HG02623 (cell line): Measurements from ENCODE around the gene AK4.

ENCODE experiments used
- ATAC-seq: cut with Tn5 transposase; IDR thresholded peaks from one replicate; pipeline ENCODE4 v1.9.1; 2021; ENCODE audit warnings: moderate library complexity; ENCODE audit not compliant: unreplicated experiment

Gene AK4

GRCh38 chr1:65175171-65176055, 27.4 kb downstream of the AK4 start:
- ATAC-seq, result no peak

- no peak for ATAC-seq
These were observed 28.1 kb downstream of the AK4 start for GRCh38 chr1:65176056-65176450.

- ATAC-seq, result no peak
These were observed 28.6 kb downstream of the AK4 start for GRCh38 chr1:65176591-65176990.

- ATAC-seq, result no peak
These were observed 29.5 kb downstream of the AK4 start for GRCh38 chr1:65177457-65177856.

GRCh38 chr1:65178235-65178634, 30.2 kb downstream of the AK4 start:
- ATAC-seq, result no peak

- ATAC-seq, result no peak
These were observed 31.1 kb downstream of the AK4 start for GRCh38 chr1:65179148-65179547.

GRCh38 chr1:65180977-65181376, 33.0 kb downstream of the AK4 start:
- no peak for ATAC-seq

- ATAC-seq, result no peak
These were observed 34.8 kb downstream of the AK4 start for GRCh38 chr1:65182658-65183268.

GRCh38 chr1:65189576-65190115, 41.6 kb downstream of the AK4 start:
- no peak for ATAC-seq

GRCh38 chr1:65190229-65190628, 42.2 kb downstream of the AK4 start:
- no peak for ATAC-seq

- no peak for ATAC-seq
These were observed 45.2 kb downstream of the AK4 start for GRCh38 chr1:65193129-65193695.

GRCh38 chr1:65195495-65196417, 47.8 kb downstream of the AK4 start:
- no peak for ATAC-seq

GRCh38 chr1:65196926-65197325, 48.9 kb downstream of the AK4 start:
- no peak for ATAC-seq

GRCh38 chr1:65197636-65198035, 49.6 kb downstream of the AK4 start:
- ATAC-seq, result no peak

- no peak for ATAC-seq
These were observed 50.1 kb downstream of the AK4 start for GRCh38 chr1:65198096-65198495.

- no peak for ATAC-seq
These were observed 52.4 kb downstream of the AK4 start for GRCh38 chr1:65200411-65200810.

GRCh38 chr1:65206836-65207235, 58.8 kb downstream of the AK4 start:
- ATAC-seq, result no peak

- peak; percentile 71 for ATAC-seq
These were observed 59.3 kb downstream of the AK4 start for GRCh38 chr1:65207317-65207716.

GRCh38 chr1:65208563-65208973, 60.6 kb downstream of the AK4 start:
- no peak for ATAC-seq

GRCh38 chr1:65209005-65209885, 61.2 kb downstream of the AK4 start:
- ATAC-seq, result peak; percentile 56
